Measurements from ENCODE around the gene CADM1. TPM values are rescaled to one million over a fixed set of nuclear protein-coding genes. Genes with fewer than 3 reads are reported as not detected.

Gene CADM1
- total and polyA plus RNA-seq, 2 experiments from 2014 or later, result 48.4 to 54.3 TPM

DNA sequence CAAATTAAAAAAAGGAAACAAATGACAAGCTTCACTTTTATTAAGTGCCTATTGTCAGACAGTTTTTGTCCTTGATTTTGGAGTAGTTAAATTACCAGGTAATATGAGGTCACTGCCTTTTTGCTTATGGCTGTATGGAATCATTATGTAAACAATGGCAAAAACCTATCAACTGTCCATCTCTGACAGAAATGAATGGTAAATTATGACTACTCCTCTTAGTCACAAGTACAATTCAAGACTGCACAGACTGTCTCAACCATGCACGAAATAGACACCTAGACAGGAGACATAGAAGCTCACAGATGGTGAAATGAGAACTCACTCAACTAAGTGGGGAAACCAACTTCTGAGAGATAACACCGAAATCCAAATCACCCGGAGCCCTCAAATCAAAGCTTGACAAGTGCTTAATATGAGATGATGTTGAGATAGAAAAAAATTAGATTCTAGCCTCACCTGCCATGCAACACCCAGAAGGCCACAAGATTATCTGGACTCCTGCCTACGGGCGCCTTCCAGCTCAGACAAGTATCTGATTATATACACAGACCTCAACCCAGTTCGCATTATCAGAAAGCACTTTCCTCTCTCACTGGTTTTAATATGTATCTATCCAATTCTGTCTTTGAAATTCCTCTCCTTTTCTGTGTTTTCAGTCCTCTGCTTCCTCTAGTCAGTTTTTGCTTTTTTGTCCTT, 199.3 kb downstream of the CADM1 start:
- DNase-seq (ENCODE audit: low spot score), result no peak
- Histone ChIP-seq H3K4me2 (no peak overlapping the region), H3K9me2 (replicated peaks; ENCODE audit: insufficient read depth) (no peaks in the 10 kb centered on the region), H3K79me2 (no peaks in the 10 kb centered on the region), H3K4me1 (ENCODE audit: insufficient read depth) (peaks cover 14% of the 10 kb centered on the region), H4K20me1 (ENCODE audit: insufficient read depth, poor library complexity, severe bottlenecking) (no peaks in the 10 kb centered on the region), H3K9me3 (ENCODE audit: low read depth) (no peaks in the 10 kb centered on the region), H3K4me3 (no peak overlapping the region), H3K36me3 (replicated peaks; ENCODE audit: insufficient read depth, low read depth) (no peaks in the 10 kb centered on the region), H2AFZ (no peak overlapping the region), H3K27ac (no peak overlapping the region), H3K27me3 (no peaks in the 10 kb centered on the region)
- TF ChIP-seq EZH2phosphoT487 (IDR thresholded peaks at IDR 0.05; ENCODE audit: low read depth, severe bottlenecking, unreplicated experiment) (no peak), EZH2 (IDR thresholded peaks at IDR 0.05; ENCODE audit: borderline replicate concordance) (no peak)
- TF ChIP-seq, protein P1, sequence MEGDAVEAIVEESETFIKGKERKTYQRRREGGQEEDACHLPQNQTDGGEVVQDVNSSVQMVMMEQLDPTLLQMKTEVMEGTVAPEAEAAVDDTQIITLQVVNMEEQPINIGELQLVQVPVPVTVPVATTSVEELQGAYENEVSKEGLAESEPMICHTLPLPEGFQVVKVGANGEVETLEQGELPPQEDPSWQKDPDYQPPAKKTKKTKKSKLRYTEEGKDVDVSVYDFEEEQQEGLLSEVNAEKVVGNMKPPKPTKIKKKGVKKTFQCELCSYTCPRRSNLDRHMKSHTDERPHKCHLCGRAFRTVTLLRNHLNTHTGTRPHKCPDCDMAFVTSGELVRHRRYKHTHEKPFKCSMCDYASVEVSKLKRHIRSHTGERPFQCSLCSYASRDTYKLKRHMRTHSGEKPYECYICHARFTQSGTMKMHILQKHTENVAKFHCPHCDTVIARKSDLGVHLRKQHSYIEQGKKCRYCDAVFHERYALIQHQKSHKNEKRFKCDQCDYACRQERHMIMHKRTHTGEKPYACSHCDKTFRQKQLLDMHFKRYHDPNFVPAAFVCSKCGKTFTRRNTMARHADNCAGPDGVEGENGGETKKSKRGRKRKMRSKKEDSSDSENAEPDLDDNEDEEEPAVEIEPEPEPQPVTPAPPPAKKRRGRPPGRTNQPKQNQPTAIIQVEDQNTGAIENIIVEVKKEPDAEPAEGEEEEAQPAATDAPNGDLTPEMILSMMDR (IDR thresholded peaks at IDR 0.05; ENCODE audit: poor library complexity), result no peak
- WGBS (ENCODE audit: low lambda C conversion rate, missing lambda C conversion rate), result 94% methylated on average over 6 of the region's 6 CpGs

DNA sequence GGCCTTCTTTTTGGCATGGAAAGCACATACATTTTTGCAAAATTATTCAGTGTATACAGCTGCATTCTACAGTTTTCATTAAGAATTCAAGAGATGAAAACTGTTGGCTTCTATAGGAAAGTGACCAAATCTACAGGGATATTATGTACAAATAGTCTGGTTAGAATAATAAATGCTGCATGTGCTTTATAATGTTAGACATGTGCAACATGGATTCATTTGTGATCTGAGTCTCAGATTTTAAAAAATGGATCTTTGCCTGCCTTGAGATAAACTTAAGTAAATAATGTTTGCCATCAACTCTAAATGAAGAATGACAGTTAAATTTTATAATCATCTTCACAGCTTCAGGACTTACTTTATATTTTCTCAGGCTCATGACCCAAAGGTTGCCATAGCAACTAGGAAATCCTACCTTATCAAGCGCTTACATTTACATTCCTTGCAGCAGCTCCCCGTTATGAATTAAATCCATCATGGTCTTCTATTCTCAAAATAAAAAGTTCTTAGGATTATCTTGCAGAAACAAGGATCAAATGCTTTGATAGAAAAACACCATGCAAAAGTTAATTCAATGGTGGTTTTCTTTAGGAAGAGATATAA, 200.2 kb downstream of the CADM1 start:
- H3K36me3 ChIP-seq (replicated peaks; ENCODE audit: insufficient read depth, low read depth), result no peaks in the 10 kb centered on the region
- 49% methylated on average over 2 of the region's 2 CpGs for WGBS (ENCODE audit: low lambda C conversion rate, missing lambda C conversion rate)
- no peak for TF ChIP-seq EZH2phosphoT487 (IDR thresholded peaks at IDR 0.05; ENCODE audit: low read depth, severe bottlenecking, unreplicated experiment)
- no peak for TF ChIP-seq EZH2 (IDR thresholded peaks at IDR 0.05; ENCODE audit: borderline replicate concordance)
- TF ChIP-seq, protein P1 (IDR thresholded peaks at IDR 0.05; ENCODE audit: poor library complexity), result no peak

DNA sequence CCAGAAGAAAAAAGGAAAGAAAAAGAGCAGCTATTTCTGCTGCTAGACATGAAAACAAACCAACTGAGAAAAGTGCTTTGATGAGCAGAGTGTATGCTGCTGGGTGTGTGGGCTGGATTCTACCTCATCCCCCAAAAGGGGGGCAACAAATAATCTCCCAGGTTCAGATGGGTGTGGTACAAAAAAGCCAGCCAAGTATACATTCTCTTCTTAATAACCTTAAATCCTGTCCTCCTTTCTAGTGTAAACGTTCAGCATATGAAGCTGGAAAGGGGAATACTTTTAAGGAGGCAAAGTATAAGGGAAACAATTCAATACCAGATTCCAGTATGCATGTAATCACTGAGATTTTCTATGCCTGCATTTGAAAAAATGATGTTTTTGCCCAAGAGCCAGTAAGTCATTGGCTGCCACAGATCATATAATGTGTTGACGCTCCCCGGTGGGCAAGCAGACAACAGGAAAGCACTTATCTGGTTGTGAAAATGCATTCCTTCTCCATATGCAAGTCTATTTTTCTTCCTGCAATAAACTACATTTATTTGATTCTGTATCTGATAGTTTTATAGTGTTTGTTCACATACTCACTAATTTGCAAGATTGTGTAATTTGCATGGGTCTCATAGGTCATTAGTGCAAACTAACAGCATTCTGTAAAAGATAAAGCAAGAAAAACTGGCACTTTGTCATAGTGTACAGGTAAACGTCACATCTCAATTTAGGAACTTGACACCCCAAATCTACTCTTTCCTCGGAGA, 201.1 kb downstream of the CADM1 start:
- Histone ChIP-seq H3K27me3 (no peaks in the 10 kb centered on the region), H3K9me2 (replicated peaks; ENCODE audit: insufficient read depth) (no peaks in the 10 kb centered on the region), H3K9me3 (ENCODE audit: low read depth) (no peaks in the 10 kb centered on the region), H3K79me2 (no peaks in the 10 kb centered on the region), H3K4me3 (no peak overlapping the region), H3K36me3 (replicated peaks; ENCODE audit: insufficient read depth, low read depth) (no peaks in the 10 kb centered on the region), H3K4me1 (ENCODE audit: insufficient read depth) (peaks cover 14% of the 10 kb centered on the region), H2AFZ (no peak overlapping the region), H3K27ac (no peak overlapping the region), H4K20me1 (ENCODE audit: insufficient read depth, poor library complexity, severe bottlenecking) (no peaks in the 10 kb centered on the region), H3K4me2 (no peak overlapping the region)
- DNase-seq (ENCODE audit: low spot score), result no peak
- TF ChIP-seq EZH2phosphoT487 (IDR thresholded peaks at IDR 0.05; ENCODE audit: low read depth, severe bottlenecking, unreplicated experiment) (no peak), EZH2 (IDR thresholded peaks at IDR 0.05; ENCODE audit: borderline replicate concordance) (no peak)
- TF ChIP-seq, protein P1 (IDR thresholded peaks at IDR 0.05; ENCODE audit: poor library complexity), result no peak
- 52% methylated on average over 5 of the region's 5 CpGs for WGBS (ENCODE audit: low lambda C conversion rate, missing lambda C conversion rate)

More for the DNA sequence above, 200.2 kb downstream of the CADM1 start:
- no peaks in the 10 kb centered on the region for H3K27me3 ChIP-seq
- no peak overlapping the region for H2AFZ ChIP-seq
- H3K9me2 ChIP-seq (replicated peaks; ENCODE audit: insufficient read depth), result no peaks in the 10 kb centered on the region
- no peak overlapping the region for H3K27ac ChIP-seq
- peaks cover 14% of the 10 kb centered on the region for H3K4me1 ChIP-seq (ENCODE audit: insufficient read depth)
- H3K9me3 ChIP-seq (ENCODE audit: low read depth), result no peaks in the 10 kb centered on the region
- H3K4me2 ChIP-seq, result no peak overlapping the region
- no peak for DNase-seq (ENCODE audit: low spot score)
- H3K4me3 ChIP-seq, result no peak overlapping the region
- no peaks in the 10 kb centered on the region for H4K20me1 ChIP-seq (ENCODE audit: insufficient read depth, poor library complexity, severe bottlenecking)
- H3K79me2 ChIP-seq, result no peaks in the 10 kb centered on the region
